ENCODE results near the gene RBM6.

The RBM6 gene

DNA sequence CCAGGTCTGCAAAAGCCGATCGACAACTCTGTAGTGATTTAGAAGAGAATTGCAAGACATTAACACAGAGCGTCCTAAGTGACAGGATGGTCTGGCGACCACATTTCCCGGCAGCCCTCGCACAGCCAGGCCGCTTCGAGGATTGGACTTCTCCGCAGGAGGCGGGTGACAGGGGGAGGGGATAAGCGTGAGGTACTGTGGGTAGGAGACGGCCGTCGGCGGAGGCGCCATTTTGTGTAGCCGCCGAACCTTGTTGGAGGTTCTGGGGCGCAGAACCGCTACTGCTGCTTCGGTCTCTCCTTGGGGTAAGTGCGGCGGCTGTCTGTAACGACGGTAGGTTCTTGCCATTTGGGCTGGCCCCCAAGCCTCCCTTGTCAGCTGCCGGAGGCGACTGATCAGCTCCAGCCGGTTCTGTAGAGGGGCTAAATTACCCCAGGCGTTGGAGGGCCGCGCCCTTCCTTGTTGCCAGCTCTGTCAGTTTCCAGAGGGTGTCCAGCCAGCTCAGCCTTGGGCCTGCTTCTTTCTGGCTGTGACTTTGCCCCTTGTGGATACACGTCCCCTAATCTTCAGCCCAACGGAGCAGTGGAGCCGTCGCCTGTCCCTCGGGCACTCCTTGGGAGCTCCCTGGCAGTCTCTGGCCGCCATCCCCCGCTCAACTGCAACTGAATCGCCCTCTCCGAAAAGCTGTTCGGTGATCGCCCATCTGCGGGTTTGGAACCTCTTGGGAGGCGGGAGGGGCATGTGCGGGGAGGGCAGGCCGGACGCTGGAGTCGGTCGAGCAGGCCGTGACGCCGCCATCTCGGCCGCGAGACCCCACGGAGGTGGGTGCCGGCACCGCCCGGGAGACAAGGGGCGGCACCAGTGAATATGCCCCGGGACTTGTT is 149.0 kb downstream of the RBM6 start, which contains the start of gene RBM5:
TSS of gene RBM5 (plus strand) at position 195 of the 884 bp plus-strand sequence. CDS start 1,516 bp downstream, outside the sequence.
- peak; percentile 32 to 96 (median 87) for DNase-seq

DNA sequence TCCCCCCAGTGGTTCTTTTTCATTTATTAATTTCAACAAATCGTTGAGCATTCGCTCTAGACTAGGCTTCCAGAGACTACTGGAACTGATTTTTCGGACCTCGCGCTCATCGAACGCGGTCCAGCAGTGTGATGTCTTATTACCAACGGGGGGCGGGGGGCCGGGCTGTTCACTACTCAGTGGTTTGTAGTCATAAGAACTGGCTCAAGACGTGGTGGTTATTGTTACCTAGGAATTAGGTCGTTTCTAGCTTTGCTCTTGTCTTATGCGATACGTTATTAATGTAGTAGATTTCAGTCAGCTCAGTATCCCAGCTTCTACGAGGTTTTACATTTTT is 149.6 kb downstream of the RBM6 start:
- peak in 8 of 56 donors; percentile 7 to 43 (median 19) for DNase-seq

- DNase-seq, result no peak
Observed at GRCh38 chr3:50090984-50091383, 151.0 kb downstream of the RBM6 start.

DNA sequence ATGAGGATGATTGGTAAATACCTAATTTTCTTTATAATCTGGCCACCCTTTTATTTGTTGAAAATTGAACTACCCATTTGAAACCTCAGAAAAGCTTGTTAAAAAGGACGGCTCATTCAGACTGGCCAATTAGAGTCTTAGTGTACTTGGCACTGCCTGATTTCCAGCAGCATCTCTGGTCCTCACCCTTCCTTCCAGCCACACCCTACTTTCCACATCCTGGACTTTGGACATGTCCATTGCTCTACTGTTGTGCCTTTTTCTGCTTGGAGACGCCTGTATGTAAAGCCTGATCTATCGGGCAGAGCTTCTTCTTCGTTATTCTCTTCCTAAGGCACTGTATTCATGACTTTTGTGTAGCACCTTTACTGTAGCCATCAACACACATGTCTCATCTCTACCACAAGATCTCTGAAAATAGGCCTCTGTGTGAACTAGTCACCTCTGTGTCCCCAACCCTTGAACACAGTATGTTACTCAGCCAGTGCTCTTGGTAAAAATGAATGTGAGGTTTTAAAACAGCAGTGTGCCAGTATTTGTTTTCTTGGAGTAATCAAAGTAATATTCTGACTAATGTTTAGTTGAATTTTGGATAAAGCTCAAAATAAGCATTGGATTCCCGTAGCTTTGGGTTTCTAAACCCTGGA is 155.5 kb downstream of the RBM6 start:
- no peak for DNase-seq

DNA sequence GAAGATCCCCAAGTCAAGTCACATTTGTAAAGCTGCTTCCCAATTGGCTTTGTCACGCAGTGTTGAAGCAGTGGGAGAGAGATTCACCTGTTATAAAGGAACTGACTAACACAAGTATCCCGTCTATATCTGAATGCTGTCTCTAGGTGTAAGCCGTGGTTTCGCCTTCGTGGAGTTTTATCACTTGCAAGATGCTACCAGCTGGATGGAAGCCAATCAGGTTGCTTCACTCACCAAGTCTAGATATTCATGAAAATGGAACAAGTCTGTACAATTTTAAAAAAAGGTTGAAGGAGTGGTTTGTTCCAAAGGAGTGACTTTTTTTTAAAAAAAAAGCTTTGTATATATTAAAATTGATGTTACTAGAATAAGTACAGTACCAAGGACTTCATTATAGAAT is 160.4 kb downstream of the RBM6 start:
- DNase-seq, result no peak

- peak in 2 of 56 donors; percentile 8 to 15 for DNase-seq
Observed at GRCh38 chr3:50100956-50101845, 161.3 kb downstream of the RBM6 start.

GRCh38 chr3:50102558-50102957 is 162.6 kb downstream of the RBM6 start:
- DNase-seq, result no peak

DNA sequence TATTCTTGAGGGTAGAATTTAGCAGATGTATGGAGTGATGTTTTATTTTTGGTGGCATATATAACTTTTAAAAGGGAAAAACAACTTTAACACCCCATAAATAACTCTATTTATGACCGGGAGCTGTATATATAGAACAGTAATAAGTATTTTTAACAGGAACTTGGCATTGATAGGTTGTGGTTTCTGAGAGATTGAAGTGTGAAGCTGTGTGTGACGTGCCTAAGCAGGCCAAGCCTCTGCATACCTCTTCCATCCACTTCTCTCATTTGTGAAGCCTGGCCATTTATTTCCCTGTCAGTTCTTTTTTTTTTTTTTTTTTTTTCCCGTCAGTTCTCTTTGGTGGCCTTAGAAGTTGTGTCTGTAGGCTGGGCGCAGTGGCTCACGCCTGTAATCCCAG is 171.8 kb downstream of the RBM6 start:
- DNase-seq, result no peak

- DNase-seq, result peak in 1 of 56 donors; percentile 0
Observed at GRCh38 chr3:50112462-50112861, 172.5 kb downstream of the RBM6 start.

DNA sequence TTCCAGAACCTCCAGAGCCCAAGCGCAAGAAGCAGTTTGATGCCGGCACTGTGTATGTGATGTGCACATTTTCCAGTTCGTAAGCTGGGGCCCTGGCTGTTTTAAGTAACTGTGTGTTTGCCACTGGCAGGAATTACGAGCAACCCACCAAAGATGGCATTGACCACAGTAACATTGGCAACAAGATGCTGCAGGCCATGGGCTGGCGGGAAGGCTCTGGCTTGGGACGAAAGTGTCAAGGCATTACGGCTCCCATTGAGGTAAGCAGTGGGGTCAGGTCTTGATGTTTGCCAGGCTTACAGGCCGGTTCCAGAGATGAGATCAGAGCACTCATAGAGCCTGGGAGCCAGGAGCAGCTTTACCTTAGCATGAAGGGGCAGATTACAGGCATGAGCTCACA is 177.2 kb downstream of the RBM6 start:
- DNase-seq, result no peak

DNA sequence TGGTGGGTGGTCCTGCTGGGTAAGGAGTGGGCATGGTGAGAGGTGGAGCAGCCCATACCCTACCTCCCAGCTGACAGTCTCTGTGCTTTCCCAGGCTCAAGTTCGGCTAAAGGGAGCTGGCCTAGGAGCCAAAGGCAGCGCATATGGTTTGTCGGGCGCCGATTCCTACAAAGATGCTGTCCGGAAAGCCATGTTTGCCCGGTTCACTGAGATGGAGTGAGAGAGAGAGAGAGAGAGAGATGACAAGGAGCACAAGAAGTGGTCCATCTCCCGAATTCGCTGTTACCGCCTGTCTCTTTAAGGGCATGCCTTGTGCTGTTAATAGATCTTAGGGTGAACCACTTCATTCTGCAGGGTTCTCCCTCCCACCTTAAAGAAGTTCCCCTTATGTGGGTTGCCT is 178.3 kb downstream of the RBM6 start:
- DNase-seq, result no peak

- no peak for DNase-seq
Observed at GRCh38 chr3:50119786-50120185, 179.8 kb downstream of the RBM6 start.

- DNase-seq, result no peak
Observed at GRCh38 chr3:50120364-50121071, 180.6 kb downstream of the RBM6 start.

DNA sequence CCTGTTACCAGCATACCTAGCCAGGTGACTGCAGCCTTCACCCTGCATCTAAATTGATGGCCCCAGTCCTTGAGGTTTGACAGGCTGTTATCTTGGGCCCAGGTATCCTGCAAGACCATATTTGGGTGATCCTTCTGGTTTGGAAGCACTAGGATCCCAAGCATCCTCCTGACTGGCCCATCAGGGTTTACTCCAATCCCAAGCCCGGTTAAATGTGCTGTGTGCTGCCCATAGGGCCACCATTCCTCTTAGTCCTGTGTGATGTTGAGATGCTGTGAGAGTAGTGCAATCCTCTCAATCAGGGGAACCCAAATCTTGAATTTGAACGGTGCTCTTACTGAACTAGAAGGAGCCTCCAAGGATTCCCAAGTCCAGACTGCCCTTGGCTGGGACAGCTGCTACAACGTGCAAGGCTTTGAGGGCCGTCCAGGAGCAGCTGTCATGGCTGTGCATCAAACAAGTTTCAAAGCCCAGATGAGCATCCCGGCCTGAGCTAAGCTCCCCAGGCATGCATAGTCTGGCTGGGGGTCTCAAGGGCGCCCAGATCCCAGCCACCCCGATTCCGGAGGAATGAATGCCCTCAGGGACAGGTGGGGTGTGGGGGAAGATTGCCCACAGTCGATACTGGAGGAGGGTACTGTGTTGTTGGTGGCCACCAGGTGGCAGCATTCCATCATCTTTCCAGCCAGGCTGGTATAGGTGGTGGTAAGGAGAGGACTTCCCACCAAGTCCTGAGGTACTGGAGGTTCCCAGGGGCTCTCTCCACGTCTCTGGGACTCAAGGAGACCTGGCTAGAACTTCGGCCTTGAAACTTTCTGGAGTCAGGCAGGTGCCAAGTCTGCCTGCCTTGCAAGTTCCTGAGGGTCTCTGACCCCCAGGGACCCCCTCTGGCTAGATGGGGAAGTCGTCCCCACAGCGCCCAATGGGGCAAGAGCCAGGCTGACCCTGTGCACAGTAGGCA is 181.4 kb downstream of the RBM6 start:
- peak in 48 of 56 donors; percentile 11 to 83 (median 42) for DNase-seq

- DNase-seq, result no peak
Observed at GRCh38 chr3:50122071-50122470, 182.1 kb downstream of the RBM6 start.

GRCh38 chr3:50122661-50123391 is 182.9 kb downstream of the RBM6 start:
- DNase-seq, result no peak

DNA sequence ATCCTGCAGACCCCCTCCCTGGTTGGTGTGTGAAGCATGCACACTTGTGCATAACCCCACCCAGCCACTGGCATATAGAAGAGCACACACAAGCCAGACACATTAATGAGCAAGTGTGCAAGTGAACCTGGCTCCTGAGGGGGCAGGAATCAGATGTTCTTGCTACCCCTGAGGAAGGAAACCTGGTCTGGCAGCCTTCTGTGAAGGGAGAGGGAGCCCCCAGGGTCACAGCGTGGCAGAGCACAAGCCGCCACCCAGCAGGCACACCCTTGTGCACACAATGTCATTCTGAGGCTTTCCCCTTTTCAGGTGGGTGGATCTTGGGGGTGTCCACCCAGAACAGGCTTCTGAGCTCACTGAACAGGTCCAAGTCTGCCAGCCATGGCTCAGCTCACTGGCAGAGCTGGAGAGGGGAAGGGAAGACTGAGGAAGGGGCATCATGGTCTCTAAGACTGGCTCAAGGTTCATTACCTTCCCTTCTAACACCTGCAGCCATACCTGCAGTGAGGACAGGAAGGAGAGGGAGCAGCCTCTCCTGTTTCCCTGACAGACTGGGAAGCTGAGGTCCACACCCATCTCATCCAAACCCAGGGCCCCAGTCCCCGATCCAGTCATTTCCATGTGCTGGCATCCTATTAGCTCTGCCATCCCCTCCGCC is 183.6 kb downstream of the RBM6 start:
- no peak for DNase-seq

DNA sequence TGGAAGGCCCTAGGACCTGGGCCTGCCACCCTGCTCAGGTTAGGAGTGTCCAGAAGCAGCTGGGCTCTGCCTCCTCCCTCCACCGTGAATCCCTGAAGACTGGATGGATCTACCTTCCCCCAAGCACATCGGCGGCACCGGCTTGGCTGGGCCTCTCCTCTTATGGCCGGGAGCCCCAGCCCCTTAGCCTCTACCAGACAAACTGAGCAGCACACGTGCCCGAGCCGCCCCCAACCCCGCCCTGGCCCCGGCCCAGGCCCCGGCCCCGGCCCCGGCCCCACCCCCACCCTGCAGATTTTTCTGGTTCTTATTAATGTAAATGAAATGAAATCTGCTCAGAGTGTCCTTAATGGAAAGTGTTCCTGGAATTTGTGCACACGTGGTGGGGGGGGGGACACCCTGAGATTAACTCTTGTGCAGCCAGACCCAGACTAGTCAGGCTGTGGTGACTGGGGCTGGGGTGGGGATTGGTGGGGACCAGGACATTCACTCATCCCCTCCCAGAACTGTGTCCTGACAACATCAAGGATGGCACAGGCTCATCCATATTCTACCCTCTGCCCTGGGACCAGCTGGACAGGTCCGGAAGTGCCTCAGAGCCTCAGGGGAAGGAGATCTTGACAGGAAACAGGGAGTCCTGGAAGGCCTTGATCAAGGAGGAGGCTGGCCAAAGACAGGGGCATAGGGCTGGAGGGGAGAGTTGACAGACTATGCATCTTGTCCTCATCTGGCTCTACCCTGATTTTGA is 184.3 kb downstream of the RBM6 start:
- no peak for DNase-seq
